Astrocyte (in vitro differentiated cells and primary cell): Measurements from ENCODE around the gene SLC1A1. TPM values are rescaled to one million over a fixed set of nuclear protein-coding genes. Genes with fewer than 3 reads are reported as not detected.

Experiments
- DNase-seq: peaks from one replicate; pipeline ENCODE4 v3.0.0-alpha.2; 2010; ENCODE audit warnings: low read depth
- FAIRE-seq: peaks from 2 replicates; lab custom pipeline; 2011; peaks lifted over from hg19 to GRCh38; lab: Jason Lieb, UNC
- H2AFZ ChIP-seq: 2 replicates; pipeline ENCODE4 v1.6.0; 2012; ENCODE audit warnings: low read depth, low read length, inconsistent platforms
- H3K27ac ChIP-seq: 2 replicates; pipeline ENCODE4 v1.5.1; 2011; ENCODE audit warnings: low read depth, low read length, inconsistent platforms
- H3K27me3 ChIP-seq: 2 replicates; pipeline ENCODE4 v1.6.0; 2011; ENCODE audit warnings: low read length, inconsistent platforms; ENCODE audit not compliant: insufficient read depth
- H3K36me3 ChIP-seq: 2 replicates; pipeline ENCODE4 v1.5.1; 2011; ENCODE audit warnings: low read length, inconsistent platforms; ENCODE audit not compliant: insufficient read depth
- H3K4me1 ChIP-seq: 2 replicates; pipeline ENCODE4 v1.5.1; 2011; ENCODE audit warnings: low read length, inconsistent platforms; ENCODE audit not compliant: insufficient read depth
- H3K4me2 ChIP-seq: 2 replicates; pipeline ENCODE4 v1.6.0; 2012; ENCODE audit warnings: low read length, inconsistent platforms
- H3K4me3 ChIP-seq: 2 replicates; pipeline ENCODE4 v1.5.1; 2011; ENCODE audit warnings: low read depth, mild to moderate bottlenecking, low read length, inconsistent platforms; ENCODE audit not compliant: insufficient read depth
- H3K79me2 ChIP-seq: 2 replicates; pipeline ENCODE4 v1.6.0; 2012; ENCODE audit warnings: mild to moderate bottlenecking, low read length, inconsistent platforms; ENCODE audit not compliant: insufficient read depth
- H3K9ac ChIP-seq: 2 replicates; pipeline ENCODE4 v1.6.0; 2012; ENCODE audit warnings: mild to moderate bottlenecking, low read length, inconsistent platforms
- H3K9me3 ChIP-seq: 2 replicates; pipeline ENCODE4 v1.5.1; 2012; ENCODE audit warnings: low read depth, mild to moderate bottlenecking, low read length, inconsistent platforms; ENCODE audit not compliant: insufficient read depth
- H4K20me1 ChIP-seq: 2 replicates; pipeline ENCODE4 v1.6.0; 2012; ENCODE audit warnings: low read length, inconsistent platforms; ENCODE audit not compliant: insufficient read depth
- H3K27ac Mint-ChIP-seq: one replicate; pipeline ENCODE4 v1.8.0; 2021; ENCODE audit warnings: mild to moderate bottlenecking, mixed read lengths; ENCODE audit not compliant: unreplicated experiment
- H3K27me3 Mint-ChIP-seq: one replicate; pipeline ENCODE4 v1.8.0; 2021; ENCODE audit warnings: low read depth, mixed read lengths; ENCODE audit not compliant: unreplicated experiment
- H3K36me3 Mint-ChIP-seq: one replicate; pipeline ENCODE4 v1.8.0; 2021; ENCODE audit warnings: low read depth, mixed read lengths; ENCODE audit not compliant: unreplicated experiment
- H3K4me1 Mint-ChIP-seq: one replicate; pipeline ENCODE4 v1.8.0; 2021; ENCODE audit warnings: low read depth, mixed read lengths; ENCODE audit not compliant: unreplicated experiment
- H3K4me3 Mint-ChIP-seq: one replicate; pipeline ENCODE4 v1.8.0; 2021; ENCODE audit warnings: mild to moderate bottlenecking, moderate library complexity, mixed read lengths; ENCODE audit not compliant: unreplicated experiment
- H3K9me3 Mint-ChIP-seq: one replicate; pipeline ENCODE4 v1.8.0; 2021; ENCODE audit warnings: mild to moderate bottlenecking, mixed read lengths; ENCODE audit not compliant: unreplicated experiment
- EZH2 ChIP-seq: IDR thresholded peaks from 2 replicates; pipeline ENCODE4 v1.6.1; 2012; ENCODE audit warnings: mild to moderate bottlenecking, low read length, inconsistent platforms; ENCODE audit not compliant: insufficient read depth
- total RNA-seq: library from RNA; stranded (reverse); gene quantifications from 2 replicates; pipeline ENCODE4 v1.2.1, GENCODE V29; 2021
- TF ChIP-seq, protein P1 (sequence below): IDR thresholded peaks from 2 replicates; pipeline ENCODE4 v1.5.1; 2011; ENCODE audit warnings: low read depth, mild to moderate bottlenecking, inconsistent platforms, low read length, moderate library complexity; ENCODE audit not compliant: insufficient read depth

The SLC1A1 gene
- total RNA-seq, 1 donor from 2014 or later, result 6.7 TPM

DNA sequence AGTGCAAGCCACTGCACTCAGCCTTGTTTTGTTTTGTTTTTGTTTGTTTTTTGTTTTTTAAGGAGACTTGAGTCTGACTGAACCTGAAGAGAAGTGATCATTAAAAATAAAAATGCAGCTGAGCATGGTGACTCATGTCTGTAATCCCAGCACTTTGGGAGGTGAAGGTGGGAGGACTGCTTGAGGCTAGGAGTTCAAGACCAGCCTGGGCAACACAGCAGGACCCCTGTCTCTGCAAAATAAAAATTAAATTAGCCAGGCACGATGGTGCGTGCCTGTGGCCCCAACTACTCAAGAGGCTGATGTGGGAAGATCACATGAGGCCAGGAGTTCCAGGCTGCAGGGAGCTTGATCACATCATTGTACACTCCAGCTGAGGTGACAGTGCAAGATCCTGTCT, 6.2 kb downstream of the SLC1A1 start:
- Mint-ChIP-seq H3K4me3 (no peak overlapping the region), H3K4me1 (peaks cover 3% of the 10 kb centered on the region), H3K9me3 (peaks cover 2% of the 10 kb centered on the region), H3K36me3 (peaks cover 7% of the 10 kb centered on the region), H3K27me3 (peaks cover 3% of the 10 kb centered on the region), H3K27ac (no peak overlapping the region)
- no peak overlapping the region for H3K4me2 ChIP-seq
- H3K4me3 ChIP-seq, result no peak overlapping the region
- H3K4me1 ChIP-seq, result no peaks in the 10 kb centered on the region
- H3K27ac ChIP-seq, result no peak overlapping the region
- no peak overlapping the region for H3K9ac ChIP-seq
- no peaks in the 10 kb centered on the region for H4K20me1 ChIP-seq
- H3K27me3 ChIP-seq, result no peaks in the 10 kb centered on the region
- H3K36me3 ChIP-seq, result no peaks in the 10 kb centered on the region
- DNase-seq (no peak), FAIRE-seq (no peak)
- no peak for TF ChIP-seq EZH2
- TF ChIP-seq, protein P1, sequence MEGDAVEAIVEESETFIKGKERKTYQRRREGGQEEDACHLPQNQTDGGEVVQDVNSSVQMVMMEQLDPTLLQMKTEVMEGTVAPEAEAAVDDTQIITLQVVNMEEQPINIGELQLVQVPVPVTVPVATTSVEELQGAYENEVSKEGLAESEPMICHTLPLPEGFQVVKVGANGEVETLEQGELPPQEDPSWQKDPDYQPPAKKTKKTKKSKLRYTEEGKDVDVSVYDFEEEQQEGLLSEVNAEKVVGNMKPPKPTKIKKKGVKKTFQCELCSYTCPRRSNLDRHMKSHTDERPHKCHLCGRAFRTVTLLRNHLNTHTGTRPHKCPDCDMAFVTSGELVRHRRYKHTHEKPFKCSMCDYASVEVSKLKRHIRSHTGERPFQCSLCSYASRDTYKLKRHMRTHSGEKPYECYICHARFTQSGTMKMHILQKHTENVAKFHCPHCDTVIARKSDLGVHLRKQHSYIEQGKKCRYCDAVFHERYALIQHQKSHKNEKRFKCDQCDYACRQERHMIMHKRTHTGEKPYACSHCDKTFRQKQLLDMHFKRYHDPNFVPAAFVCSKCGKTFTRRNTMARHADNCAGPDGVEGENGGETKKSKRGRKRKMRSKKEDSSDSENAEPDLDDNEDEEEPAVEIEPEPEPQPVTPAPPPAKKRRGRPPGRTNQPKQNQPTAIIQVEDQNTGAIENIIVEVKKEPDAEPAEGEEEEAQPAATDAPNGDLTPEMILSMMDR, result no peak
- no peak overlapping the region for H2AFZ ChIP-seq
- no peaks in the 10 kb centered on the region for H3K79me2 ChIP-seq
- no peaks in the 10 kb centered on the region for H3K9me3 ChIP-seq

DNA sequence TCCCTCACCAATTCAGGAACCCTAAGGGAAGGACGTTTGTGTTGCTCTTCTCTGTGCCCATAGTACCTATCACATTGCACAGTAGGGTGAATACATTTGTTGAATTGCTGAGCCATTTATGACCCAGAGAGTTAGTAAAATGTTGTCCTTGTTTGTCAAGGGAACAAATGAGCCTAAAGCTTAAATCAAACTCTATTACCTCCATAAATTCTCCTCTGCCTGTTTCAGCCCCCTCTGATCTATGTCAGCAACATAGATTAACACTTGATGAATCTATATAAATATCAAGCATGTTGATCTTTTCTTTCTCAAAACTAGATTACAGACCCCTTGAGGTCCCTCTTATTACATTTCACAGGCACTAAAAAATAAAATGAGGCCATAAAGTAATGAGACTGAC, 7.1 kb downstream of the SLC1A1 start:
- Histone ChIP-seq H3K36me3 (no peaks in the 10 kb centered on the region), H4K20me1 (no peaks in the 10 kb centered on the region), H3K4me2 (no peak overlapping the region), H3K4me1 (no peaks in the 10 kb centered on the region), H3K27me3 (no peaks in the 10 kb centered on the region), H3K4me3 (no peak overlapping the region), H3K79me2 (no peaks in the 10 kb centered on the region), H3K27ac (no peak overlapping the region), H3K9ac (no peak overlapping the region), H2AFZ (no peak overlapping the region), H3K9me3 (no peaks in the 10 kb centered on the region)
- Mint-ChIP-seq H3K36me3 (peaks cover 7% of the 10 kb centered on the region), H3K27me3 (peaks cover 3% of the 10 kb centered on the region), H3K27ac (no peak overlapping the region), H3K9me3 (peaks cover 2% of the 10 kb centered on the region), H3K4me3 (no peak overlapping the region), H3K4me1 (peaks cover 3% of the 10 kb centered on the region)
- TF ChIP-seq, protein P1, result no peak
- DNase-seq (no peak), FAIRE-seq (no peak)

DNA sequence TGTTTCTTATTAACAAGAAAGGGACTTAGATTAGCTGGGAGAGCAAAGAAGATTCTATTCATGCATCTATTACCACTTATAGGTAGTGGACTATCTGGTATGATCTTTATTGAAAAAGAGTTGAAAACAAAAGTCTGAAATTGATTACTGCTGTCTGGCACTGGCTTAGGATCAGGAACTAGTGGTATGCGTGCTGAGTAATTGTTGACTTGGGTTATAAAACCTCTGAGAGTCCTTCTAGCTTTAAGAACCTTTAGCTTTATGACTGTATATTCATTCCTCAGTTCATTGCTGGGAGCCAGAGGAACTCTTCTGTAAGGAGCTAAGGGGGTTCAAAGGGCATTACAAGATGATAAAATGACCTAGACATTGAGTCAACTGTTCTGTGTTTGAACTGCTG, 7.6 kb downstream of the SLC1A1 start:
- no peak overlapping the region for H3K27ac Mint-ChIP-seq
- H3K9me3 Mint-ChIP-seq, result peaks cover 2% of the 10 kb centered on the region
- DNase-seq, result peak; percentile 58
- Histone ChIP-seq H3K4me1 (no peaks in the 10 kb centered on the region), H3K9ac (no peak overlapping the region), H3K4me2 (no peak overlapping the region), H3K27me3 (no peaks in the 10 kb centered on the region), H3K79me2 (no peaks in the 10 kb centered on the region), H2AFZ (no peak overlapping the region), H3K9me3 (no peaks in the 10 kb centered on the region), H3K27ac (no peak overlapping the region), H3K4me3 (no peak overlapping the region), H4K20me1 (no peaks in the 10 kb centered on the region), H3K36me3 (no peaks in the 10 kb centered on the region)
- peaks cover 3% of the 10 kb centered on the region for H3K27me3 Mint-ChIP-seq
- no peak overlapping the region for H3K4me3 Mint-ChIP-seq
- H3K36me3 Mint-ChIP-seq, result peaks cover 7% of the 10 kb centered on the region
- TF ChIP-seq, protein P1, result no peak
- peaks cover 3% of the 10 kb centered on the region for H3K4me1 Mint-ChIP-seq
- peak; percentile 56 for FAIRE-seq
